ENCODE data around the gene NFE2L2.
"Not testable (repeated sequence)": the region's sequence is repeated elsewhere in the genome, so short reads cannot be mapped to it uniquely, and the experiment has no call there.

Gene NFE2L2

GRCh38 chr2:177282181-177282641 is 17.7 kb upstream of the NFE2L2 start:
- in situ Hi-C loops (cut with MboI; ENCODE audit: low sequenced_read_pairs) = no loop called here

- in situ Hi-C loops (cut with MboI; ENCODE audit: low sequenced_read_pairs) = no loop called here
Observed at GRCh38 chr2:177281400-177282180, 17.1 kb upstream of the NFE2L2 start.

GRCh38 chr2:177279847-177280246 is 15.3 kb upstream of the NFE2L2 start:
- in situ Hi-C loops (cut with MboI; ENCODE audit: low sequenced_read_pairs) = no loop called here

GRCh38 chr2:177275743-177276055 is 11.2 kb upstream of the NFE2L2 start:
- in situ Hi-C loops (cut with MboI; ENCODE audit: low sequenced_read_pairs) = no loop called here

GRCh38 chr2:177275040-177275742 is 10.7 kb upstream of the NFE2L2 start:
- in situ Hi-C loops (cut with MboI; ENCODE audit: low sequenced_read_pairs) = no loop called here

- in situ Hi-C loops (cut with MboI; ENCODE audit: low sequenced_read_pairs) = no loop called here
Observed at GRCh38 chr2:177273408-177273807, 8.9 kb upstream of the NFE2L2 start.

- in situ Hi-C loops (cut with MboI; ENCODE audit: low sequenced_read_pairs) = no loop called here
Observed at GRCh38 chr2:177272765-177273164, 8.2 kb upstream of the NFE2L2 start.

GRCh38 chr2:177271981-177272666 is 7.6 kb upstream of the NFE2L2 start:
- in situ Hi-C loops (cut with MboI; ENCODE audit: low sequenced_read_pairs) = no loop called here

GRCh38 chr2:177270531-177270930 is 6.0 kb upstream of the NFE2L2 start:
- in situ Hi-C loops (cut with MboI; ENCODE audit: low sequenced_read_pairs) = no loop called here

GRCh38 chr2:177268901-177269300 is 4.4 kb upstream of the NFE2L2 start:
- in situ Hi-C loops (cut with MboI; ENCODE audit: low sequenced_read_pairs) = no loop called here

- in situ Hi-C loops (cut with MboI; ENCODE audit: low sequenced_read_pairs) = no loop called here
Observed at GRCh38 chr2:177268187-177268871, 3.8 kb upstream of the NFE2L2 start.

- in situ Hi-C loops (cut with MboI; ENCODE audit: low sequenced_read_pairs) = not testable (repeated sequence)
Observed at GRCh38 chr2:177266955-177267354, 2.4 kb upstream of the NFE2L2 start.

GRCh38 chr2:177265824-177266817 is 1.6 kb upstream of the NFE2L2 start:
- in situ Hi-C loops (cut with MboI; ENCODE audit: low sequenced_read_pairs) = no loop called here

GRCh38 chr2:177264209-177264692 is 276 bp downstream of the NFE2L2 start:
- in situ Hi-C loops (cut with MboI; ENCODE audit: low sequenced_read_pairs) = no loop called here

- in situ Hi-C loops (cut with MboI; ENCODE audit: low sequenced_read_pairs) = no loop called here
Observed at GRCh38 chr2:177263451-177264208, 897 bp downstream of the NFE2L2 start.

GRCh38 chr2:177262958-177263450 is 1.5 kb downstream of the NFE2L2 start:
- in situ Hi-C loops (cut with MboI; ENCODE audit: low sequenced_read_pairs) = no loop called here

- in situ Hi-C loops (cut with MboI; ENCODE audit: low sequenced_read_pairs) = no loop called here
Observed at GRCh38 chr2:177262092-177262491, 2.4 kb downstream of the NFE2L2 start.

GRCh38 chr2:177261116-177262060 is 3.1 kb downstream of the NFE2L2 start:
- in situ Hi-C loops (cut with MboI; ENCODE audit: low sequenced_read_pairs) = no loop called here
